RWPE2 (cell line): ENCODE results near the gene TRIM2.

ENCODE experiments used
- ATAC-seq: fragments of 200-7000 bp; cut with Tn5 transposase; 3 replicates; pipeline ENCODE4 v1.9.1; 2021; ENCODE audit warnings: low read depth
- DNase-seq: peaks from one replicate; pipeline ENCODE4 v3.0.0-alpha.2; 2020; ENCODE audit warnings: low spot score
- H3K27ac ChIP-seq: fragments of 450-650 bp; 2 replicates; pipeline ENCODE4 v1.5.1; 2017; ENCODE audit warnings: mild to moderate bottlenecking; ENCODE audit not compliant: poor library complexity, severe bottlenecking
- H3K27me3 ChIP-seq: fragments of 250-450 bp; sonication (Bioruptor Pico); 2 replicates; pipeline ENCODE4 v1.5.1; 2021; ENCODE audit warnings: mild to moderate bottlenecking, moderate library complexity; ENCODE audit not compliant: insufficient read depth, poor library complexity, severe bottlenecking
- H3K36me3 ChIP-seq: fragments of 250-450 bp; sonication (Bioruptor Pico); 2 replicates; pipeline ENCODE4 v1.5.1; 2020; ENCODE audit warnings: low read depth, mild to moderate bottlenecking, moderate library complexity
- H3K4me1 ChIP-seq: fragments of 250-450 bp; sonication (Bioruptor Pico); 2 replicates; pipeline ENCODE4 v1.5.1; 2021; ENCODE audit warnings: mild to moderate bottlenecking, moderate library complexity; ENCODE audit not compliant: insufficient read depth, poor library complexity, severe bottlenecking
- H3K4me3 ChIP-seq: fragments of 250-450 bp; sonication (Bioruptor Pico); 2 replicates; pipeline ENCODE4 v1.5.1; 2021; ENCODE audit warnings: mild to moderate bottlenecking, moderate library complexity; ENCODE audit not compliant: severe bottlenecking
- H3K9me3 ChIP-seq: fragments of 250-450 bp; sonication (Bioruptor Pico); 2 replicates; pipeline ENCODE4 v1.5.1; 2021; ENCODE audit warnings: mild to moderate bottlenecking, moderate library complexity; ENCODE audit not compliant: severe bottlenecking
- CTCF ChIP-seq: fragments of 450-650 bp; IDR thresholded peaks from one replicate; pipeline ENCODE4 v1.5.1; 2017; ENCODE audit warnings: mild to moderate bottlenecking, moderate library complexity; ENCODE audit not compliant: poor library complexity, severe bottlenecking

TRIM2 gene

GRCh38 chr4:153314915-153315314, 110.7 kb downstream of the TRIM2 start:
- TF ChIP-seq CTCF, result no peak
- H3K27me3 ChIP-seq, result no peaks in the 10 kb centered on the region
- H3K4me3 ChIP-seq, result no peak overlapping the region
- ATAC-seq, result no peak
- H3K9me3 ChIP-seq, result no peaks in the 10 kb centered on the region
- H3K27ac ChIP-seq, result no peak overlapping the region
- DNase-seq, result no peak
- no peaks in the 10 kb centered on the region for H3K4me1 ChIP-seq
- peaks cover 4% of the 10 kb centered on the region; the same call in 1 of the 2 replicates for H3K36me3 ChIP-seq

- Histone ChIP-seq H3K4me3 (no peak overlapping the region), H3K36me3 (peaks cover 4% of the 10 kb centered on the region; the same call in 1 of the 2 replicates), H3K9me3 (no peaks in the 10 kb centered on the region), H3K27ac (no peak overlapping the region), H3K4me1 (no peaks in the 10 kb centered on the region), H3K27me3 (no peaks in the 10 kb centered on the region)
- TF ChIP-seq CTCF, result peak; percentile 91
- no peak for DNase-seq
- peak; percentile 78; the same call in 2 of the 3 replicates for ATAC-seq
These were observed 114.6 kb downstream of the TRIM2 start for GRCh38 chr4:153318696-153319320.

DNA sequence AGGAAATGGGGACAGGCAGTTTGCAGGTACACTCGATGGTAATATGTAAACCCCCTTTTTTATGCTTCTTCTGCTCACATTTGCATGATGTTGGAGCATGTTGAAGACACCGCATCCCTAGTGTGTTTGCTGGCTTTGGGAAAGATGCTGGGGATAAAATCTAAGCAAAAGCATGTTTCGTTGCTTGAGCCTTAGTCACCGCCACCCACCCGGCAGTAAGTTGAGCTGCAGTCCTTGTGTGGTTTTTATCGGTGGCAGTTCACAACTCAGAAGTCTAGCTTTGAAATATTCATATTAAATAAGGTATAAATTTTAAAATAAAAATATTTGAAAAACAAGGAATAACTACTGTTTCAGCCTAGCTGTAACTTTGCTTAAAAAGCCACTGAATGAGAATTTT, 118.5 kb downstream of the TRIM2 start:
- no peak for TF ChIP-seq CTCF
- DNase-seq, result no peak
- Histone ChIP-seq H3K4me1 (peaks cover 3% of the 10 kb centered on the region), H3K27ac (no peak overlapping the region), H3K4me3 (no peak overlapping the region), H3K36me3 (peaks cover 4% of the 10 kb centered on the region; the same call in 1 of the 2 replicates), H3K27me3 (no peaks in the 10 kb centered on the region), H3K9me3 (no peaks in the 10 kb centered on the region)
- ATAC-seq, result no peak

- TF ChIP-seq CTCF, result no peak
- Histone ChIP-seq H3K36me3 (no peaks in the 10 kb centered on the region), H3K27ac (no peak overlapping the region), H3K4me1 (peaks cover 3% of the 10 kb centered on the region), H3K4me3 (no peak overlapping the region), H3K9me3 (no peaks in the 10 kb centered on the region), H3K27me3 (no peaks in the 10 kb centered on the region)
- no peak for ATAC-seq
- no peak for DNase-seq
These were observed 119.8 kb downstream of the TRIM2 start for GRCh38 chr4:153324046-153324445.

GRCh38 chr4:153325558-153325957, 121.3 kb downstream of the TRIM2 start:
- no peak for TF ChIP-seq CTCF
- DNase-seq, result no peak
- ATAC-seq, result no peak; the same call in 2 of the 3 replicates
- peaks cover 3% of the 10 kb centered on the region for H3K4me1 ChIP-seq
- H3K27me3 ChIP-seq, result no peaks in the 10 kb centered on the region
- H3K27ac ChIP-seq, result no peak overlapping the region
- H3K36me3 ChIP-seq, result no peaks in the 10 kb centered on the region
- no peaks in the 10 kb centered on the region for H3K9me3 ChIP-seq
- no peak overlapping the region for H3K4me3 ChIP-seq
